Globus pallidus (tissue), 1 donor: ENCODE results near the gene SLC9A7.

Source experiments
- DNase-seq: peaks from one replicate; pipeline ENCODE4 v3.0.0-alpha.2; 2015; ENCODE audit warnings: low spot score

Gene SLC9A7

GRCh38 chrX:46602468-46603102 lies 156.3 kb downstream of the SLC9A7 start:
- no peak for DNase-seq

GRCh38 chrX:46601283-46601682 lies 157.6 kb downstream of the SLC9A7 start:
- no peak for DNase-seq

- no peak for DNase-seq
These were observed 159.8 kb downstream of the SLC9A7 start for GRCh38 chrX:46599051-46599560.

- DNase-seq: no peak
These were observed 161.1 kb downstream of the SLC9A7 start for GRCh38 chrX:46597771-46598170.

GRCh38 chrX:46597208-46597607 lies 161.7 kb downstream of the SLC9A7 start:
- no peak for DNase-seq

GRCh38 chrX:46595084-46595483 lies 163.8 kb downstream of the SLC9A7 start:
- no peak for DNase-seq

- DNase-seq: no peak
These were observed 168.8 kb downstream of the SLC9A7 start for GRCh38 chrX:46589977-46590723.

- DNase-seq: no peak
These were observed 170.7 kb downstream of the SLC9A7 start for GRCh38 chrX:46588263-46588662.

GRCh38 chrX:46587753-46588171 lies 171.2 kb downstream of the SLC9A7 start:
- DNase-seq: no peak

- no peak for DNase-seq
These were observed 171.8 kb downstream of the SLC9A7 start for GRCh38 chrX:46587158-46587557.

- no peak for DNase-seq
These were observed 174.2 kb downstream of the SLC9A7 start for GRCh38 chrX:46584736-46585135.

- DNase-seq: peak; percentile 43
These were observed 176.0 kb downstream of the SLC9A7 start for GRCh38 chrX:46582966-46583365.

- DNase-seq: no peak
These were observed 176.6 kb downstream of the SLC9A7 start for GRCh38 chrX:46582325-46582724.

GRCh38 chrX:46580613-46581012 lies 178.3 kb downstream of the SLC9A7 start:
- no peak for DNase-seq

- no peak for DNase-seq
These were observed 179.7 kb downstream of the SLC9A7 start for GRCh38 chrX:46579250-46579649.

- no peak for DNase-seq
These were observed 181.5 kb downstream of the SLC9A7 start for GRCh38 chrX:46577221-46578005.

- DNase-seq: no peak
These were observed 182.5 kb downstream of the SLC9A7 start for GRCh38 chrX:46576458-46576857.

- DNase-seq: no peak
These were observed 182.9 kb downstream of the SLC9A7 start for GRCh38 chrX:46575991-46576392.

- no peak for DNase-seq
These were observed 183.3 kb downstream of the SLC9A7 start for GRCh38 chrX:46575586-46575985.

GRCh38 chrX:46574774-46575381 lies 184.0 kb downstream of the SLC9A7 start:
- DNase-seq: no peak

- DNase-seq: no peak
These were observed 184.8 kb downstream of the SLC9A7 start for GRCh38 chrX:46573892-46574773.
